Uterus (tissue), 2 donors: ENCODE data around the gene SYCE3.
A peak's percentile ranks its signal among the peaks of the same experiment; 100 is the strongest.

Experiments
- CTCF ChIP-seq, 4 experiments: fragments of 200-600 bp in 2 of 4; fragments of 450-650 bp in 2 of 4; sonication (generic) in 2 of 4; IDR thresholded peaks; one replicate each; pipeline ENCODE4 v1.5.1; 2016 to 2019; ENCODE audit warnings: antibody characterized with exemption in 4 of 4, mild to moderate bottlenecking in 2 of 4, moderate library complexity in 1 of 4
- POLR2A ChIP-seq, 2 donors: fragments of 450-650 bp; IDR thresholded peaks; one replicate each; pipeline ENCODE4 v1.6.1; 2016; ENCODE audit warnings: antibody characterized with exemption in 2 of 2, mild to moderate bottlenecking in 1 of 2, moderate library complexity in 1 of 2

- TF ChIP-seq CTCF (IDR thresholded peaks at IDR 0.05) (peak in 3 of 4 experiments; percentile 38 to 57 (median 53)), POLR2A (IDR thresholded peaks at IDR 0.05) (no peak)
Observed at GRCh38 chr22:50544078-50544745, 18.5 kb downstream of the SYCE3 start.
